ENCODE data around the gene OTOF. TPM values are rescaled to one million over a fixed set of nuclear protein-coding genes. Genes with fewer than 3 reads are reported as not detected.

The OTOF gene
- total RNA-seq, 1 donor from 2014 or later = not detected

DNA sequence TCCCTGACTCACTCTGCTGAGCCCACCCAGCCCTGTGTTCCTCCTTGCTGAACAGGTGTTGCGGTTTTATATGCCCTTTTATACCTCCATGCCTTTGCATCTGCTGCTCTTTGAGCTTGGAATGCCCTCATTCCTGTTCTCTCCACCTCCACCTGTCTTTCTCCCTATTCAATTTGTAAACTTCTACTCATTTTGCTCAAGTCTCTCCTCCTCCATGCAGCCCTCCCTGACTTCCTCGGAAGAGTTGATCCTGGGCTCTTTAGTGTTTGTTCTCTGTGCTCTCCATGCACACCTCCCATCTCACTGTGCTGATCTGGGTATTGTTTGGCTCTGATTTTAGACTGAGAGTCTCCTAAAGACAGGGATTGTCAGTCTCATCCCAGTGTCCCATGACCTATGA lies 7.2 kb upstream of the OTOF start:
- POLR2A ChIA-PET = no interaction called here
- TF ChIP-seq, protein P1, sequence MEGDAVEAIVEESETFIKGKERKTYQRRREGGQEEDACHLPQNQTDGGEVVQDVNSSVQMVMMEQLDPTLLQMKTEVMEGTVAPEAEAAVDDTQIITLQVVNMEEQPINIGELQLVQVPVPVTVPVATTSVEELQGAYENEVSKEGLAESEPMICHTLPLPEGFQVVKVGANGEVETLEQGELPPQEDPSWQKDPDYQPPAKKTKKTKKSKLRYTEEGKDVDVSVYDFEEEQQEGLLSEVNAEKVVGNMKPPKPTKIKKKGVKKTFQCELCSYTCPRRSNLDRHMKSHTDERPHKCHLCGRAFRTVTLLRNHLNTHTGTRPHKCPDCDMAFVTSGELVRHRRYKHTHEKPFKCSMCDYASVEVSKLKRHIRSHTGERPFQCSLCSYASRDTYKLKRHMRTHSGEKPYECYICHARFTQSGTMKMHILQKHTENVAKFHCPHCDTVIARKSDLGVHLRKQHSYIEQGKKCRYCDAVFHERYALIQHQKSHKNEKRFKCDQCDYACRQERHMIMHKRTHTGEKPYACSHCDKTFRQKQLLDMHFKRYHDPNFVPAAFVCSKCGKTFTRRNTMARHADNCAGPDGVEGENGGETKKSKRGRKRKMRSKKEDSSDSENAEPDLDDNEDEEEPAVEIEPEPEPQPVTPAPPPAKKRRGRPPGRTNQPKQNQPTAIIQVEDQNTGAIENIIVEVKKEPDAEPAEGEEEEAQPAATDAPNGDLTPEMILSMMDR (IDR thresholded peaks at IDR 0.05) = no peak

DNA sequence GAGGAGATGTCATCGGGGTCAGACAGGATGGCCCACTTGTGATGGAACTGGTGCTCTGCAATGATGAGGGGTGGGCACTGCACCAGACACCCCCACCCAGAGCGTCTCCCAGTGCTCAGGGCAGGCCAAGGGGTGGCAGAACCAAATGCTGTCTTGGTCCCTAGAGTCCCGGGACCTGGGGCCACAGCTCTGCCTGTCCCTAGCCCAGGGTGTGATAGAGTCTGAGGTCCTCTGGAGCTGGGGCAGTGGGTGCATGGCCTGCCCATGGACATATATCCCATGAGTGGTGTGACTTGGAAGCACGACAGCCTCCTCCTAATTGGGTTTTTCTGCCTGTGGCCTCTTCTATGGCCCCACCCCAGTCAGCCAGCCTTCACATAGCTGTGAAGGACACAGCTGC lies 6.7 kb upstream of the OTOF start:
- Mint-ChIP-seq H3K4me3 (no peak overlapping the region), H3K9me3 (no peaks in the 10 kb centered on the region), H3K36me3 (ENCODE audit: low read depth) (no peaks in the 10 kb centered on the region), H3K27ac (no peak overlapping the region), H3K27me3 (peaks cover 3% of the 10 kb centered on the region), H3K4me1 (no peaks in the 10 kb centered on the region)
- DNase-seq (no peak), ATAC-seq (ENCODE audit: low read depth) (no peak)
- CTCF ChIA-PET = no interaction called here
- TF ChIP-seq, protein P1 (IDR thresholded peaks at IDR 0.05) = no peak
- intact Hi-C loops (cut with micrococcal nuclease) = no loop called here
- POLR2A ChIA-PET = no interaction called here

More for the DNA sequence above, 7.2 kb upstream of the OTOF start:
- CTCF ChIA-PET = no interaction called here
- Mint-ChIP-seq H3K9me3 (no peaks in the 10 kb centered on the region), H3K27ac (no peak overlapping the region), H3K36me3 (ENCODE audit: low read depth) (no peaks in the 10 kb centered on the region), H3K27me3 (peaks cover 3% of the 10 kb centered on the region), H3K4me1 (no peaks in the 10 kb centered on the region), H3K4me3 (no peak overlapping the region)
- DNase-seq (no peak), ATAC-seq (ENCODE audit: low read depth) (no peak)
- intact Hi-C loops (cut with micrococcal nuclease) = no loop called here

DNA sequence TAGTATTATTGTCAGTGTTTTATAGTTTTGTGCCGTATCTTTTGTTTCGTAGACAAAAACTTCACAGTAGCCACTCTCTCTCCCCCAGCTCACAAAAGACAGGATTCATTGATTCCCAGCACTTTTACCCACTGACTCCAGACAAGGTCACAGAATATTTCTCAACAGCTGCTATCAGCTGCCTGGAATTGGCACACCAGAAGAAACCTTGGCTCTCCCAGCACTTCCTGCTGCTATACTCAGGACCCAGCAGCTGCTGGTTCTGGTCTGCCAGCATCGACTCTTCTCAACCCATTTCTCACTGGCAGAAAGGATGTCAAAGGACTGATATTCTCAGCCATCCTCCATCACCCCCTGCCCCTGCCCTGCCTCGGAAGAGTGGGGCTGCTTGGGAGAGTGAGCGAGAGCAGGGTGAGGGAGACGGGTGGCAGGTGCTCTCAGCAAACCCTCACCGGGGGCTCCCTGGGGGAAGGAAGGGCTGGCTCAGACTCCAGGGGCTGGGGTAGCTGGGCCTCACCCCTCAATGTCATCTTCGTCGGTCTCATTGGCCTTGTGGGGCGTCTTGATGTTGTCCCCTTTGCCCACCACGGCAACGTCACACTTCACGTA lies 6.1 kb upstream of the OTOF start:
- H3K4me3 Mint-ChIP-seq = no peak overlapping the region

DNA sequence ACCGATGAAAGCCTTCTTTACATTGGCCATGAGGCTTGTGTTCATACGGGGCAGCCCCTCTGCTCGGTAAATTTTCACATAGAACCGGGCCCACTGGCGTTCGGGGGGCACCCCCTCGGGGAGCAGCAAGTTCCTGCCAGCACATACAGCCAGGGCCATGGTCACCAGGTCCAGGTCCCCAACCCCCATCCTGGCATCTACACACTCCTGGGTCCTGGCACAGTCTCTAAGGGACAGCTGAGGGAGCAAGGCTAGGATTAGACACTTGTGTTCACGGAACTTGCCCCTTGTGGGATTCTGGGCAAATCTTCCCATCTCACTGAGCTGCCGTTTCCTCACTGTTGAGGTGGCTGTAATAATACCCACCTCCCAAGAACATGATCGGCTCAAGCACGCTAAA lies 5.6 kb upstream of the OTOF start:
- no peak for ATAC-seq (ENCODE audit: low read depth)

More for the DNA sequence above, 6.1 kb upstream of the OTOF start:
- TF ChIP-seq, protein P1 (IDR thresholded peaks at IDR 0.05) = no peak
- peaks cover 3% of the 10 kb centered on the region for H3K27me3 Mint-ChIP-seq
- ChIA-PET POLR2A (no interaction called here), CTCF (no interaction called here)
- DNase-seq (no peak), ATAC-seq (ENCODE audit: low read depth) (no peak)
- H3K27ac Mint-ChIP-seq = no peak overlapping the region
- intact Hi-C loops (cut with micrococcal nuclease) = no loop called here
- no peaks in the 10 kb centered on the region for H3K9me3 Mint-ChIP-seq
- H3K36me3 Mint-ChIP-seq (ENCODE audit: low read depth) = no peaks in the 10 kb centered on the region
- no peaks in the 10 kb centered on the region for H3K4me1 Mint-ChIP-seq

DNA sequence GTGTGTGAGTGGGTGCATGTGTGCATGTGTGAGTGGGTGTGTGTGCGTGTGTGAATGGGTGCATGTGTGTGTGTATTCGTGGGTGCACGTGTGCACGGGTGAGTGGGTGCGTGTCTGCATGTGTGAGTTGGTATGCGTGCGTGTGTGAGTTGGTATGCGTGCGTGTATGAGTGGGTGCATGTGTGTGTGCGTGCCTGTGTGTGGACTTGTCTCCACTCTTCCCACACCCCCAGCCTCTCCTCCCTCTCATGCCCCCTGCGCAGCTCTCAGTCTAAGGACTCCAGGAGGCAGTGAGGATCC lies 5.1 kb upstream of the OTOF start:
- ChIA-PET CTCF (no interaction called here), POLR2A (no interaction called here)
- TF ChIP-seq, protein P1 (IDR thresholded peaks at IDR 0.05) = no peak
- no peaks in the 10 kb centered on the region for H3K4me1 Mint-ChIP-seq
- intact Hi-C loops (cut with micrococcal nuclease) = no loop called here
- DNase-seq (no peak), ATAC-seq (ENCODE audit: low read depth) (no peak)
- H3K36me3 Mint-ChIP-seq (ENCODE audit: low read depth) = no peaks in the 10 kb centered on the region
- no peak overlapping the region for H3K27ac Mint-ChIP-seq
- H3K4me3 Mint-ChIP-seq = no peak overlapping the region
- peaks cover 3% of the 10 kb centered on the region for H3K27me3 Mint-ChIP-seq
- H3K9me3 Mint-ChIP-seq = no peaks in the 10 kb centered on the region

More for the DNA sequence above, 5.6 kb upstream of the OTOF start:
- H3K9me3 Mint-ChIP-seq = no peaks in the 10 kb centered on the region
- CTCF ChIA-PET = no interaction called here
- H3K36me3 Mint-ChIP-seq (ENCODE audit: low read depth) = no peaks in the 10 kb centered on the region
- H3K27ac Mint-ChIP-seq = no peak overlapping the region
- peaks cover 3% of the 10 kb centered on the region for H3K27me3 Mint-ChIP-seq
- TF ChIP-seq, protein P1 (IDR thresholded peaks at IDR 0.05) = no peak
- no peak overlapping the region for H3K4me3 Mint-ChIP-seq
- H3K4me1 Mint-ChIP-seq = no peaks in the 10 kb centered on the region
- intact Hi-C loops (cut with micrococcal nuclease) = no loop called here
- no peak for DNase-seq
- POLR2A ChIA-PET = no interaction called here
